ENCODE measurements around the gene CBARP. TPM values are rescaled to one million over a fixed set of nuclear protein-coding genes. Genes with fewer than 3 reads are reported as not detected.

CBARP gene
- total and polyA plus RNA-seq, 2 of the 13 experiments (the other 11 are each of a cell fraction or from before 2014, with no cell fraction given) = 1.2 to 1.4 TPM

- TF ChIP-seq ZNF569 (CRISPR knock-in tag; IDR thresholded peaks at IDR 0.05; ENCODE audit: borderline replicate concordance) (no peak), ZNF331 (CRISPR knock-in tag; IDR thresholded peaks at IDR 0.05) (peak; percentile 87), RXRB (CRISPR knock-in tag; IDR thresholded peaks at IDR 0.05; ENCODE audit: borderline replicate concordance) (peak; percentile 99), TCF12 (IDR thresholded peaks at IDR 0.05) (no peak), TCF12 (CRISPR knock-in tag; IDR thresholded peaks at IDR 0.05) (peak; percentile 96), ZNF562 (CRISPR knock-in tag; IDR thresholded peaks at IDR 0.05; ENCODE audit: borderline replicate concordance) (no peak), ZNF530 (CRISPR knock-in tag; IDR thresholded peaks at IDR 0.05; ENCODE audit: low read depth) (no peak), TSC22D2 (CRISPR knock-in tag; IDR thresholded peaks at IDR 0.05; ENCODE audit: borderline replicate concordance) (no peak), SIN3A (IDR thresholded peaks at IDR 0.05; ENCODE audit: borderline replicate concordance, low read depth, low read length) (no peak; the same call in 1 of the 2 replicates), ATAD3A (CRISPR knock-in tag; IDR thresholded peaks at IDR 0.05) (no peak), HCFC1 (IDR thresholded peaks at IDR 0.05; ENCODE audit: low read depth, low read length) (no peak; the same call in 1 of the 2 replicates), MIER2 (CRISPR knock-in tag; IDR thresholded peaks at IDR 0.05) (no peak), ZNF367 (CRISPR knock-in tag; IDR thresholded peaks at IDR 0.05; ENCODE audit: borderline replicate concordance) (0 out of 2 replicates have a peak, but pooled peaks have one; percentile 20), PITX1 (CRISPR knock-in tag; IDR thresholded peaks at IDR 0.05) (peak; percentile 76), GATA4 (IDR thresholded peaks at IDR 0.05; ENCODE audit: borderline replicate concordance, low read depth) (peak; percentile 16; the same call in 1 of the 2 replicates), ZBTB20 (CRISPR knock-in tag; IDR thresholded peaks at IDR 0.05; ENCODE audit: borderline replicate concordance, low read depth) (0 out of 2 replicates have a peak, but pooled peaks have one; percentile 27), CEBPB (IDR thresholded peaks at IDR 0.05; ENCODE audit: borderline replicate concordance, low read depth, low read length) (peak; percentile 54; the same call in 1 of the 2 replicates), KDM2A (CRISPR knock-in tag; IDR thresholded peaks at IDR 0.05; ENCODE audit: borderline replicate concordance, low read depth) (peak; percentile 69), ETV5 (CRISPR knock-in tag; IDR thresholded peaks at IDR 0.05; ENCODE audit: borderline replicate concordance) (peak; percentile 79; the same call in 1 of the 2 replicates), ZNF253 (CRISPR knock-in tag; IDR thresholded peaks at IDR 0.05; ENCODE audit: borderline replicate concordance) (no peak), ZNF24 (IDR thresholded peaks at IDR 0.05) (no peak), IRX3 (CRISPR knock-in tag; IDR thresholded peaks at IDR 0.05; ENCODE audit: borderline replicate concordance, low read depth) (no peak), ZNF431 (CRISPR knock-in tag; IDR thresholded peaks at IDR 0.05; ENCODE audit: borderline replicate concordance, low read depth) (peak; percentile 48), POLR2AphosphoS5 (IDR thresholded peaks at IDR 0.05; ENCODE audit: low read depth, low read length) (peak; percentile 51; the same call in 1 of the 2 replicates), NCOA5 (CRISPR knock-in tag; IDR thresholded peaks at IDR 0.05) (no peak)
- TF ChIP-seq, protein P1, sequence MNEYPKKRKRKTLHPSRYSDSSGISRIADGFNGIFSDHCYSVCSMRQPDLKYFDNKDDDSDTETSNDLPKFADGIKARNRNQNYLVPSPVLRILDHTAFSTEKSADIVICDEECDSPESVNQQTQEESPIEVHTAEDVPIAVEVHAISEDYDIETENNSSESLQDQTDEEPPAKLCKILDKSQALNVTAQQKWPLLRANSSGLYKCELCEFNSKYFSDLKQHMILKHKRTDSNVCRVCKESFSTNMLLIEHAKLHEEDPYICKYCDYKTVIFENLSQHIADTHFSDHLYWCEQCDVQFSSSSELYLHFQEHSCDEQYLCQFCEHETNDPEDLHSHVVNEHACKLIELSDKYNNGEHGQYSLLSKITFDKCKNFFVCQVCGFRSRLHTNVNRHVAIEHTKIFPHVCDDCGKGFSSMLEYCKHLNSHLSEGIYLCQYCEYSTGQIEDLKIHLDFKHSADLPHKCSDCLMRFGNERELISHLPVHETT (CRISPR knock-in tag; conservative IDR thresholded peaks at IDR 0.05) = peak; percentile 80; the same call in 1 of the 2 replicates
- TF ChIP-seq, protein P2, sequence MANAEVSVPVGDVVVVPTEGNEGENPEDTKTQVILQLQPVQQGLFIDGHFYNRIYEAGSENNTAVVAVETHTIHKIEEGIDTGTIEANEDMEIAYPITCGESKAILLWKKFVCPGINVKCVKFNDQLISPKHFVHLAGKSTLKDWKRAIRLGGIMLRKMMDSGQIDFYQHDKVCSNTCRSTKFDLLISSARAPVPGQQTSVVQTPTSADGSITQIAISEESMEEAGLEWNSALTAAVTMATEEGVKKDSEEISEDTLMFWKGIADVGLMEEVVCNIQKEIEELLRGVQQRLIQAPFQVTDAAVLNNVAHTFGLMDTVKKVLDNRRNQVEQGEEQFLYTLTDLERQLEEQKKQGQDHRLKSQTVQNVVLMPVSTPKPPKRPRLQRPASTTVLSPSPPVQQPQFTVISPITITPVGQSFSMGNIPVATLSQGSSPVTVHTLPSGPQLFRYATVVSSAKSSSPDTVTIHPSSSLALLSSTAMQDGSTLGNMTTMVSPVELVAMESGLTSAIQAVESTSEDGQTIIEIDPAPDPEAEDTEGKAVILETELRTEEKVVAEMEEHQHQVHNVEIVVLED (CRISPR knock-in tag; IDR thresholded peaks at IDR 0.05; ENCODE audit: borderline replicate concordance) = peak; percentile 70; the same call in 1 of the 2 replicates
Observed at GRCh38 chr19:1244693-1245451, 7.1 kb upstream of the CBARP start (continued).
